CD8-positive, alpha-beta memory T cell (primary cell): ENCODE data around the gene BCL11B. TPM values are rescaled to one million over a fixed set of nuclear protein-coding genes. Genes with fewer than 3 reads are reported as not detected.

Experiments used
- CTCF ChIA-PET: fragments of 350-600 bp; sonication (Branson Sonifier 250); formaldehyde crosslinking; loops from one replicate; lab custom pipeline; 2021; ENCODE audit warnings: antibody characterized with exemption; lab: Charles Lee
- POLR2A ChIA-PET: fragments of 350-600 bp; sonication (Branson Sonifier 250); formaldehyde crosslinking; loops from one replicate; lab custom pipeline; 2021; ENCODE audit warnings: antibody characterized with exemption; lab: Charles Lee
- DNase-seq, 5 donors: peaks; one replicate each; pipeline versions ENCODE4 v3.0.0 to v3.0.0-alpha.2; 2020 to 2022; ENCODE audit warnings: mixed read lengths in 1 of 5
- H3K27ac ChIP-seq: one replicate; pipeline ENCODE4 v1.7.0; 2013; ENCODE audit warnings: low read depth, mild to moderate bottlenecking, low read length, moderate library complexity
- H3K27me3 ChIP-seq: 2 replicates; pipeline ENCODE4 v1.7.0; 2013; ENCODE audit warnings: low read length, mild to moderate bottlenecking; ENCODE audit not compliant: insufficient read depth, poor library complexity, severe bottlenecking
- H3K36me3 ChIP-seq: 2 replicates; pipeline ENCODE4 v1.7.0; 2013; ENCODE audit warnings: mild to moderate bottlenecking, low read length, moderate library complexity; ENCODE audit not compliant: insufficient read depth
- H3K4me1 ChIP-seq: 2 replicates; pipeline ENCODE4 v1.7.0; 2013; ENCODE audit warnings: mild to moderate bottlenecking, low read length, moderate library complexity; ENCODE audit not compliant: insufficient read depth
- H3K4me3 ChIP-seq: 2 replicates; pipeline ENCODE4 v1.7.0; 2013; ENCODE audit warnings: mild to moderate bottlenecking, low read length
- H3K9me3 ChIP-seq: 2 replicates; pipeline ENCODE4 v1.7.0; 2013; ENCODE audit warnings: mild to moderate bottlenecking, low read length
- H3K27ac Mint-ChIP-seq, 8 donors: one replicate each; pipeline ENCODE4 v1.8.0; 2020 to 2021; ENCODE audit warnings: mixed read lengths in 8 of 8, mild to moderate bottlenecking in 6 of 8, inconsistent platforms in 3 of 8, moderate library complexity in 3 of 8
- H3K27me3 Mint-ChIP-seq, 2 donors: one replicate each; pipeline ENCODE4 v1.8.0; 2020 to 2021; ENCODE audit warnings: mixed read lengths in 2 of 2, mild to moderate bottlenecking in 1 of 2, moderate library complexity in 1 of 2
- H3K36me3 Mint-ChIP-seq, 3 donors: one replicate each; pipeline ENCODE4 v1.8.0; 2020 to 2021; ENCODE audit warnings: mixed read lengths in 3 of 3, inconsistent platforms in 1 of 3, mild to moderate bottlenecking in 1 of 3
- H3K4me1 Mint-ChIP-seq, 3 donors: one replicate each; pipeline ENCODE4 v1.8.0; 2020 to 2021; ENCODE audit warnings: mixed read lengths in 3 of 3, inconsistent platforms in 1 of 3, mild to moderate bottlenecking in 1 of 3
- H3K4me3 Mint-ChIP-seq, 7 donors: one replicate each; pipeline ENCODE4 v1.8.0; 2020 to 2021; ENCODE audit warnings: mixed read lengths in 7 of 7, mild to moderate bottlenecking in 6 of 7, moderate library complexity in 4 of 7, inconsistent platforms in 2 of 7
- H3K9me3 Mint-ChIP-seq, 5 donors: one replicate each; pipeline ENCODE4 v1.8.0; 2020 to 2022; ENCODE audit warnings: mixed read lengths in 5 of 5, mild to moderate bottlenecking in 3 of 5, moderate library complexity in 2 of 5, inconsistent platforms in 1 of 5
- polyA plus RNA-seq: library from polyadenylated mRNA; unstranded; fragments of 300-500 nt; fragmentation: Illumina TruSeq; gene quantifications from one replicate; pipeline ENCODE4 v1.2.3, GENCODE V29; 2021
- total RNA-seq, 2 experiments: library from RNA; stranded (reverse); gene quantifications; one replicate each; pipeline ENCODE4 v1.2.3, GENCODE V29; 2021

BCL11B gene
- total and polyA plus RNA-seq, 3 experiments from 2014 or later: 9.7 to 42.5 (median 42.0) TPM

DNA sequence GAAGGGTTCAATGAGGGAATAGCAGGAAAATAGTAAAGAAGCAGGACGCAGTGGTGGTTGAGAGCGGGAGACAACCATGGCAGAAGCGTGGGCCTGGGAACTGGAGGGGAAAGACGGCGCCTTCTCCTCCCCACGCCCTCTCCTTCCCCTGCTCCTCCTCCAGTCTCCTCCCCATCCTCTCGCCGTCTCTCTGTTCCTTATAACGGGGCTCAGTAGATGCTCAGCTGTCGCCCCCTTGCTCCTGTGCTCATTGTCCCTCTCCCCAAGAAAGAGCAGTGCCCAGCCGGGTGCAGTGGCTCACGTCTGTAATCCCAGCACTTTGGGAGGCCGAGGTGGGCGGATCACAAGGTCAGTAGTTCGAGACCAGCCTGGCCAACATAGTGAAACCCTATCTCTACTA, 142.0 kb downstream of the BCL11B start:
- Histone ChIP-seq H3K27me3 (no peaks in the 10 kb centered on the region), H3K36me3 (no peaks in the 10 kb centered on the region), H3K4me1 (no peaks in the 10 kb centered on the region), H3K4me3 (no peak overlapping the region), H3K27ac (no peak overlapping the region), H3K9me3 (no peaks in the 10 kb centered on the region)
- ChIA-PET CTCF (no interaction called here), POLR2A (no interaction called here)
- Mint-ChIP-seq H3K9me3 (peaks cover 0 to 2% (median 0%) of the 10 kb centered on the region in 5 donors), H3K4me1 (peaks cover 16 to 29% (median 28%) of the 10 kb centered on the region in 3 donors), H3K27me3 (peaks cover 0 to 2% of the 10 kb centered on the region in 2 donors), H3K36me3 (peaks cover 2 to 6% (median 3%) of the 10 kb centered on the region in 3 donors), H3K4me3 (no peak overlapping the region), H3K27ac (no peak overlapping the region)
- DNase-seq: no peak

DNA sequence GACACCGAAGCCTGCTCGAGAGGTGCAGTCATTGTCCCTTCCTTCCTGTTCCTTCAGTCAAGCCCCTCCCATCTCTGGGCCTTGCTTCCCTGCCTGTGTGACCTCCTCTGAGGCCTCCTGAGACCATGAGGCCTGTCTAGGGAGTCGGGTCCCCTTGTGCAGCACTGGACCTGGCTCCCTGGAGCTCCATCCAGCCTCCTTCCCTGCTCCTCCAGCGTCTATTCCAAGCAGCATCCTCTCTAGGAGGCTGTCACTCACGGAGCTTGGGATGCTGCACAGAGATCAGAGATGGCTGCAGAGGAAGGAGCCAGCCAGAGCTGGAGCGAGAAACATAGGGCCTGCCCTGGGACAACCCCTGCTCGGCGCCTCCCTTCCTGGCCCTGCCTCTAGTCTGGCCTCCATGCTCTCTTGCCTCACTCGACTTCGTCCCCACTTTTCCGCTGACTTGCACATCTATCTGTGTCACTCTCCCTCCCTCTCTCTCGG, 142.7 kb downstream of the BCL11B start:
- no peaks in the 10 kb centered on the region for H3K9me3 ChIP-seq
- no peaks in the 10 kb centered on the region for H3K36me3 ChIP-seq
- Mint-ChIP-seq H3K4me1 (peaks cover 16 to 30% (median 28%) of the 10 kb centered on the region in 3 donors), H3K27ac (peak overlapping the region in 3 of 8 donors; percentile 14 to 95 (median 38)), H3K27me3 (peaks cover 0 to 2% of the 10 kb centered on the region in 2 donors), H3K36me3 (peaks cover 3 to 5% (median 3%) of the 10 kb centered on the region in 3 donors), H3K4me3 (no peak overlapping the region), H3K9me3 (peaks cover 0 to 2% (median 0%) of the 10 kb centered on the region in 5 donors)
- H3K27me3 ChIP-seq: no peaks in the 10 kb centered on the region
- no peak overlapping the region for H3K4me3 ChIP-seq
- H3K27ac ChIP-seq: no peak overlapping the region
- ChIA-PET POLR2A (no interaction called here), CTCF (no interaction called here)
- H3K4me1 ChIP-seq: no peaks in the 10 kb centered on the region
- DNase-seq: no peak

DNA sequence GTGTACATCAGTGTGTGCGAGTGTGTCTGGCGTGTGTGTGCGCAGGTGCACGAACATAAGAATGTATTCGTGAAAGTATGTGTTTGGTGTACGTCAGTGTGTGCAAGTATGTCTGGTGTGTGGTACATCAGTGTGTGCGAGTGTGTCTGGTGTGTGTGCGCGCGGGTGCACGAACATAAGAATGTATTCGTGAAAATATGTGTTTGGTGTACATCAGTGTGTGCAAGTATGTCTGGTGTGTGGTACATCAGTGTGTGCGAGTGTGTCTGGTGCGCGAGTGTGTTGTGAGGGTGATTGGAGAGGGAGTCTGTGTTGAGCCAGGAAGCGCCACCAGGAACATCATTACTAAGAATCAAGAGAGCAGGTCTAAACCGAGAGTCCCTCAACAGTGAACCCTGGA, 143.8 kb downstream of the BCL11B start:
- peaks cover 0 to 2% (median 0%) of the 10 kb centered on the region in 5 donors for H3K9me3 Mint-ChIP-seq
- H3K27me3 Mint-ChIP-seq: peaks cover 0 to 3% of the 10 kb centered on the region in 2 donors
- CTCF ChIA-PET: no interaction called here
- no peak overlapping the region for H3K27ac ChIP-seq
- H3K27me3 ChIP-seq: no peaks in the 10 kb centered on the region
- no peak for DNase-seq
- H3K36me3 ChIP-seq: no peaks in the 10 kb centered on the region
- H3K4me3 ChIP-seq: no peak overlapping the region
- H3K4me3 Mint-ChIP-seq: no peak overlapping the region
- no peaks in the 10 kb centered on the region for H3K4me1 ChIP-seq
- H3K36me3 Mint-ChIP-seq: peaks cover 3 to 5% (median 4%) of the 10 kb centered on the region in 3 donors
- H3K27ac Mint-ChIP-seq: no peak overlapping the region
- H3K9me3 ChIP-seq: no peaks in the 10 kb centered on the region
- POLR2A ChIA-PET: no interaction called here
- H3K4me1 Mint-ChIP-seq: peaks cover 16 to 30% (median 28%) of the 10 kb centered on the region in 3 donors

DNA sequence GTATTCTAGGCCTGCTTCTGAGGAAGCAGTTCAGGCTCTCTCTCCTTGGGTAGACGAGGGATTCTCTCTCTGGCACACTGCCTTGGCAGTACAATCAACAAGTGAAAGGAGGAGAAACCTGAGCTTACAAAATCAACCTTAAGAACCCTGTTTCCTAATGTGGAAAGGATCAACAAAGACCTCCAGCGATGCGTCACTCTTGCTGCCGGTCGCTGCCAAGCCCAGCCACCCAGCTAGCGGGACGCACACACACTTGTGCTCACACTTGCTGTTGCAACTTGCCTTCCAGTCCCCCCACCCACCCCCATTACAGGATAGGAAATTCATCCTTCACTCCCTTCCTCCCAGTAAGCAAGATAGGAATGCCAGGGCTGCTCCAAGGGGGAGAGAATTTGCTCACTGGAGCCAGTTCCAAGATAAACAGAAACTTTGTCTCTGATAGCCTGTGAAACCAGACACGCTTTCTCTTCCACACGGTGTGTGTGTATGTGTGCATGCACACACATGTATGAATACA, 144.3 kb downstream of the BCL11B start:
- H3K36me3 ChIP-seq: no peaks in the 10 kb centered on the region
- H3K36me3 Mint-ChIP-seq: peaks cover 3 to 5% (median 4%) of the 10 kb centered on the region in 3 donors
- H3K27me3 ChIP-seq: no peaks in the 10 kb centered on the region
- H3K27ac ChIP-seq: no peak overlapping the region
- H3K4me1 ChIP-seq: no peaks in the 10 kb centered on the region
- H3K9me3 ChIP-seq: no peaks in the 10 kb centered on the region
- H3K4me3 Mint-ChIP-seq: no peak overlapping the region
- POLR2A ChIA-PET: no interaction called here
- CTCF ChIA-PET: no interaction called here
- no peak overlapping the region for H3K27ac Mint-ChIP-seq
- no peak for DNase-seq
- H3K4me1 Mint-ChIP-seq: peaks cover 16 to 30% (median 28%) of the 10 kb centered on the region in 3 donors
- H3K27me3 Mint-ChIP-seq: peaks cover 0 to 3% of the 10 kb centered on the region in 2 donors
- H3K4me3 ChIP-seq: no peak overlapping the region
- H3K9me3 Mint-ChIP-seq: peaks cover 0 to 2% (median 0%) of the 10 kb centered on the region in 5 donors

DNA sequence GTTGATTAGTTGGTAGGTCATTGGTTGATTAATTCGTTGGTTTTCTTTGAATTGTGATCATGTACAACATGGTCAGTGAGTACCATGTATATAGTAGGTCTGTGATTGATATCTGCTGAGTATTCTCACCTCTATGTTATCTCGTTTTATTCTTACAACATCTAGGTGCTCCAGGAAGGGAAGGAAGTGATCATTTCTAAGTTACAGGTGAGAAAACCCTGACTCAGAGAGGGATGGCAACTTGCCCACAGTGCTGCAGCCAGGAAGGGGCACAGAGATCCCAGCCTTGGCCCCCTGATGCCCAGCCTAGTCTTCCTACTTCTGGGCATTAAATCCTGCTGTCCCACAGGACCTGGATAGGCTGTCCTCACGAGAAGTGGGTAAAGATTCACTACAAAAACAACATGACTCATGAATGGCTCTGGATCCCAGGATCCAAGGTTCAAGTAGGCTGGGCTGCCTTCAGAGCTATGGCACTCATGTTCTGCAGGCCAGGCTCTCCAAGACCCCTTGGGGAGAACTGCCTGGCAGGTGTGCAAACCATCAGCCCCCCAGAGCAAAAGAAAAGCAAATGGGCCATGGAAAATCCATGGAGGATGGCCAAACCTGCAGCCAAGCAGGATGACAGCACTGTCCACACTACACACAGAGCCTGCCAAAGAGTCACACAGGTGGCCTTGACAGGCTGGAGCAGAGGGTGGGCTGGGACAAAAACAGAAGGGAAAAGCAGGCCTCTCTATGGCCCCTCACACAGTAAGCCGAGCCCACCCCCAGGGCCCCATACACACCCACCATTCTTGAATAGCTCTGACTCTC, 146.2 kb downstream of the BCL11B start:
- Mint-ChIP-seq H3K4me3 (peak overlapping the region in 1 of 7 donors; percentile 37), H3K36me3 (peaks cover 3 to 5% (median 4%) of the 10 kb centered on the region in 3 donors), H3K27ac (peak overlapping the region in 3 of 8 donors; percentile 11 to 63 (median 23)), H3K4me1 (peaks cover 16 to 30% (median 28%) of the 10 kb centered on the region in 3 donors), H3K9me3 (peaks cover 0 to 2% (median 0%) of the 10 kb centered on the region in 5 donors), H3K27me3 (peaks cover 3 to 5% of the 10 kb centered on the region in 2 donors)
- ChIA-PET POLR2A (no interaction called here), CTCF (no interaction called here)
- H3K36me3 ChIP-seq: no peaks in the 10 kb centered on the region
- H3K27ac ChIP-seq: no peak overlapping the region
- H3K27me3 ChIP-seq: no peaks in the 10 kb centered on the region
- no peaks in the 10 kb centered on the region for H3K9me3 ChIP-seq
- DNase-seq: no peak
- no peak overlapping the region for H3K4me3 ChIP-seq
- no peaks in the 10 kb centered on the region for H3K4me1 ChIP-seq

DNA sequence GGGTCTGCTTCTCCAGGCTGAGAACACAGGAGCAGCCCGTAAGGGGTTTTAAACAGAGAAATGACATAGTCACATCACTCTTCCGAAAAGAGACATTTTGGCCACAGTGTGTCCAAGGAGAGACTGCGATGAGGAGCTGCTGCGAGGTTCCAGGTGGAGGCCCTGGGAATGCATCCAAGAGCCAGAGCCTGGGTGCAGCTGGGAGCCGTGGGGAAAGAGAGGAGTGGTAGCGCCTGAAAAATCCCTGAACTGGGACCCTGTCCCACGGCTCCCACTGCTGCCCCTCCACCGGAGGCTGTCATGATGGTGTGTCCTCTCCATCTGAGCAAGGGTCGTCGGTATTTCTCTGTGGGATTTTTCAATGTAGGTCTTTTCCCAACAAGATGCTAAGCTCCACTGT, 146.9 kb downstream of the BCL11B start:
- H3K27me3 Mint-ChIP-seq: peaks cover 7 to 10% of the 10 kb centered on the region in 2 donors
- H3K4me1 Mint-ChIP-seq: peaks cover 14 to 28% (median 27%) of the 10 kb centered on the region in 3 donors
- Histone ChIP-seq H3K36me3 (no peaks in the 10 kb centered on the region), H3K9me3 (no peaks in the 10 kb centered on the region), H3K4me1 (no peaks in the 10 kb centered on the region), H3K27ac (no peak overlapping the region), H3K4me3 (no peak overlapping the region), H3K27me3 (no peaks in the 10 kb centered on the region)
- no peak overlapping the region for H3K4me3 Mint-ChIP-seq
- ChIA-PET POLR2A (no interaction called here), CTCF (no interaction called here)
- H3K36me3 Mint-ChIP-seq: peaks cover 3 to 5% (median 4%) of the 10 kb centered on the region in 3 donors
- no peak for DNase-seq
- H3K9me3 Mint-ChIP-seq: peaks cover 0 to 2% (median 0%) of the 10 kb centered on the region in 5 donors
- peak overlapping the region in 2 of 8 donors; percentile 11 to 49 for H3K27ac Mint-ChIP-seq

DNA sequence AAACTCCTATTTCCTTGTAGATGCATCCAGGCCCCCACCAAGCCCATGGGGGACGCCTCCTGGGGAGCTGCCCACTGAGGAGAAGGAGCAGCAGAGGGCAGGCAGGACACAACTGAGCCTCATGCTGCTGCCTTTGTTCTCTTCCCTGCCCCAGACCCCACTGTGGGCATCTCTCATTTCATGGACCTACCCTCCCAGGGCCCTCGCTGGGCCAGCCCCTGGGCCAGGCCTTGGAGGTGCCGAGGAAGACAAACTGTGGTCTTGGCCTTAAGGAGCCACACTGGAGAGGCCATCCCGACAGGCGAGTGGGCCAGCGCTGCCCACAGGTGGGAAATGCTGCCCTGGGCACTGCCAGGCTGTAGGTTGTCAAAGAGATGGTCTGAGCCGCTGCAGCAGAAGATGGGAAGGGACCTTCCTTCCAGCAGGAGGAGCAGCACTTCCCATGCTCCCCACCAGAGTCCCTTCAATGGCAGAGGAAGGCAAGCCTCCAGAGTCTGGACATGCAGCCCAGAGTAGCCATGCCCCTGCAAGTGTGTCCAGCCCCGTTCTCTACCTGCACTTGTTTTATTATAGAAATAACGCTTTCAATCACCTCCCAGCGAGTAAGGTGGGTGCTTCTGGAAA, 147.4 kb downstream of the BCL11B start:
- no peaks in the 10 kb centered on the region for H3K27me3 ChIP-seq
- peaks cover 7 to 10% of the 10 kb centered on the region in 2 donors for H3K27me3 Mint-ChIP-seq
- H3K9me3 ChIP-seq: no peaks in the 10 kb centered on the region
- peaks cover 0 to 1% (median 0%) of the 10 kb centered on the region in 5 donors for H3K9me3 Mint-ChIP-seq
- POLR2A ChIA-PET: no interaction called here
- DNase-seq: no peak
- H3K27ac ChIP-seq: no peak overlapping the region
- H3K36me3 Mint-ChIP-seq: peaks cover 3 to 5% (median 4%) of the 10 kb centered on the region in 3 donors
- CTCF ChIA-PET: no interaction called here
- H3K4me1 Mint-ChIP-seq: peaks cover 12 to 25% (median 25%) of the 10 kb centered on the region in 3 donors
- H3K36me3 ChIP-seq: no peaks in the 10 kb centered on the region
- H3K4me3 ChIP-seq: no peak overlapping the region
- no peak overlapping the region for H3K4me3 Mint-ChIP-seq
- peak overlapping the region in 2 of 8 donors; percentile 49 to 70 for H3K27ac Mint-ChIP-seq
- no peaks in the 10 kb centered on the region for H3K4me1 ChIP-seq
